PC-3 (cell line): ENCODE data around the gene TRABD2A. TPM values are rescaled to one million over a fixed set of nuclear protein-coding genes. Genes with fewer than 3 reads are reported as not detected.

ENCODE experiments used
- ATAC-seq: fragments of 200-7000 bp; cut with Tn5 transposase; 2 replicates; pipeline ENCODE4 v1.9.1; 2020; ENCODE audit warnings: mild to moderate bottlenecking, moderate library complexity
- BruUV-seq: library from RNA; stranded (reverse); fragments of 400-500 nt; replicated peaks from 2 replicates; lab custom pipeline; 2021; lab: Mats Ljungman, UMichigan
- CTCF ChIA-PET: fragments of 300-600 bp; sonication (Branson Sonifier 250); formaldehyde crosslinking; loops from one replicate; lab custom pipeline; 2022; ENCODE audit warnings: antibody characterized with exemption; lab: Charles Lee
- POLR2A ChIA-PET: fragments of 300-600 bp; sonication (Branson Sonifier 250); formaldehyde crosslinking; loops from one replicate; lab custom pipeline; 2022; ENCODE audit warnings: antibody characterized with exemption; ENCODE audit not compliant: unreplicated experiment; lab: Charles Lee
- DNase-seq: peaks from one replicate; pipeline ENCODE4 v3.0.0-alpha.2; 2015
- H2AFZ ChIP-seq: fragments of 300-600 bp; sonication (generic); 2 replicates; pipeline ENCODE4 v1.6.0; 2016; ENCODE audit warnings: antibody characterized with exemption, low read length
- H3F3A ChIP-seq: fragments of 300-600 bp; sonication (generic); one replicate; pipeline ENCODE4 v1.6.0; 2017; ENCODE audit warnings: antibody characterized with exemption, low read length, control low read depth, mild to moderate bottlenecking; ENCODE audit not compliant: unreplicated experiment
- H3K27ac ChIP-seq: fragments of 300-600 bp; sonication (generic); 2 replicates; pipeline ENCODE4 v1.5.1; 2016; ENCODE audit warnings: mild to moderate bottlenecking, low read length
- H3K27me3 ChIP-seq: fragments of 300-600 bp; sonication (generic); 2 replicates; pipeline ENCODE4 v1.6.1; 2016; ENCODE audit warnings: low read length, mixed read lengths
- H3K36me3 ChIP-seq: fragments of 300-600 bp; sonication (generic); 2 replicates; pipeline ENCODE4 v1.6.1; 2016; ENCODE audit warnings: low read depth, mixed run types, low read length, mixed read lengths
- H3K4me1 ChIP-seq: fragments of 300-600 bp; sonication (generic); 2 replicates; pipeline ENCODE4 v1.5.1; 2016; ENCODE audit warnings: low read length; ENCODE audit not compliant: insufficient read depth
- H3K4me2 ChIP-seq: fragments of 300-600 bp; sonication (generic); 2 replicates; pipeline ENCODE4 v1.6.0; 2016; ENCODE audit warnings: low read length
- H3K4me3 ChIP-seq: fragments of 300-600 bp; sonication (generic); 2 replicates; pipeline ENCODE4 v1.5.1; 2016; ENCODE audit warnings: mild to moderate bottlenecking, low read length, mixed read lengths
- H3K79me2 ChIP-seq: fragments of 300-600 bp; sonication (generic); 2 replicates; pipeline ENCODE4 v1.6.1; 2017; ENCODE audit warnings: low read length, mixed read lengths
- H3K9ac ChIP-seq: fragments of 300-600 bp; sonication (generic); 2 replicates; pipeline ENCODE4 v1.6.0; 2016; ENCODE audit warnings: mild to moderate bottlenecking, low read length
- H3K9me2 ChIP-seq: fragments of 300-600 bp; sonication (generic); replicated peaks from 2 replicates; pipeline ENCODE4 v1.6.1; 2016; ENCODE audit warnings: mixed run types, low read length, mixed read lengths
- H3K9me3 ChIP-seq: fragments of 300-600 bp; sonication (generic); 2 replicates; pipeline ENCODE4 v1.6.1; 2016; ENCODE audit warnings: low read length, mixed read lengths
- H4K20me1 ChIP-seq: fragments of 300-600 bp; sonication (generic); 2 replicates; pipeline ENCODE4 v1.6.1; 2016; ENCODE audit warnings: low read length, mixed read lengths
- EZH2 ChIP-seq: fragments of 300-600 bp; sonication (generic); IDR thresholded peaks from one replicate; pipeline ENCODE4 v1.6.1; 2017; ENCODE audit warnings: antibody characterized with exemption, mild to moderate bottlenecking, low read length; ENCODE audit not compliant: unreplicated experiment
- EZH2phosphoT487 ChIP-seq: fragments of 300-600 bp; sonication (generic); IDR thresholded peaks from 2 replicates; pipeline ENCODE4 v1.6.1; 2018; ENCODE audit warnings: mild to moderate bottlenecking, antibody characterized with exemption, low read length, borderline replicate concordance
- intact Hi-C: fragments of 100-400 bp; cut with micrococcal nuclease; formaldehyde crosslinking; loops from 2 replicates; pipeline ENCODE4 v1.9.0; 2023
- total RNA-seq: library from RNA; depleted of rRNA; stranded (reverse); fragments of >200 nt; gene quantifications from 2 replicates; pipeline ENCODE4 v1.2.3, GENCODE V29; 2014
- TF ChIP-seq, protein P1 (sequence below): fragments of 300-600 bp; sonication (generic); conservative IDR thresholded peaks from 2 replicates; pipeline ENCODE4 v1.5.1; 2017; ENCODE audit warnings: antibody characterized with exemption, low read depth, mild to moderate bottlenecking, low read length

The TRABD2A gene
- total RNA-seq, 1 experiment from 2014 or later = 2.0 TPM

DNA sequence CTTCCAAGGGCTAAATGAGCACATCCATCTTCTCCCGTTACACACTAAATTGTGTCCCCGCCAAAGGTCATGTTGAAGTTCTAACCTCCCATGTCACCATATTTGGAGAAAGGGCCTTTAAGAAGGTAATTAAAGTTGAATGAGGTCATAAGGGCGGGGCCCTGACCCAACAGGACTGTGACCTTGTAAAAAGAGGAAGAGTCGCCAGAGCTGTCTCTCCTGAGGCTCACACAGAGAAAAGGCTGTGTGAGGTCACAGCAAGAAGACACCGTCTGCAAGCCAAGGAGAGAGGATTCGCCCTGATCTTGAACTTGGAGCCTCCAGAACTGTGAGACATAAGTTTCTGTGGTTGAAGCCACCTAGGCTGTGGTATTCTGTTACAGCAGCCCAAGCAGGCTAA is 24.1 kb downstream of the TRABD2A start:
- H3K4me3 ChIP-seq = no peak overlapping the region
- no peak overlapping the region for H3K4me2 ChIP-seq
- no TSS peak for BruUV-seq
- DNase-seq (no peak), ATAC-seq (no peak)
- H3K36me3 ChIP-seq = no peaks in the 10 kb centered on the region
- TF ChIP-seq, protein P1, sequence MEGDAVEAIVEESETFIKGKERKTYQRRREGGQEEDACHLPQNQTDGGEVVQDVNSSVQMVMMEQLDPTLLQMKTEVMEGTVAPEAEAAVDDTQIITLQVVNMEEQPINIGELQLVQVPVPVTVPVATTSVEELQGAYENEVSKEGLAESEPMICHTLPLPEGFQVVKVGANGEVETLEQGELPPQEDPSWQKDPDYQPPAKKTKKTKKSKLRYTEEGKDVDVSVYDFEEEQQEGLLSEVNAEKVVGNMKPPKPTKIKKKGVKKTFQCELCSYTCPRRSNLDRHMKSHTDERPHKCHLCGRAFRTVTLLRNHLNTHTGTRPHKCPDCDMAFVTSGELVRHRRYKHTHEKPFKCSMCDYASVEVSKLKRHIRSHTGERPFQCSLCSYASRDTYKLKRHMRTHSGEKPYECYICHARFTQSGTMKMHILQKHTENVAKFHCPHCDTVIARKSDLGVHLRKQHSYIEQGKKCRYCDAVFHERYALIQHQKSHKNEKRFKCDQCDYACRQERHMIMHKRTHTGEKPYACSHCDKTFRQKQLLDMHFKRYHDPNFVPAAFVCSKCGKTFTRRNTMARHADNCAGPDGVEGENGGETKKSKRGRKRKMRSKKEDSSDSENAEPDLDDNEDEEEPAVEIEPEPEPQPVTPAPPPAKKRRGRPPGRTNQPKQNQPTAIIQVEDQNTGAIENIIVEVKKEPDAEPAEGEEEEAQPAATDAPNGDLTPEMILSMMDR = no peak
- no peak for TF ChIP-seq EZH2
- no peak for TF ChIP-seq EZH2phosphoT487
- H3K79me2 ChIP-seq = no peaks in the 10 kb centered on the region
- no peaks in the 10 kb centered on the region for H3K27me3 ChIP-seq
- H4K20me1 ChIP-seq = no peaks in the 10 kb centered on the region
- H3K27ac ChIP-seq = no peak overlapping the region
- POLR2A ChIA-PET = no interaction called here
- H3K4me1 ChIP-seq = no peaks in the 10 kb centered on the region
- H2AFZ ChIP-seq = no peak overlapping the region
- no peaks in the 10 kb centered on the region for H3K9me3 ChIP-seq
- no peaks in the 10 kb centered on the region for H3F3A ChIP-seq
- CTCF ChIA-PET = no interaction called here
- H3K9ac ChIP-seq = no peak overlapping the region
- no peaks in the 10 kb centered on the region for H3K9me2 ChIP-seq
- intact Hi-C loops = no loop called here

DNA sequence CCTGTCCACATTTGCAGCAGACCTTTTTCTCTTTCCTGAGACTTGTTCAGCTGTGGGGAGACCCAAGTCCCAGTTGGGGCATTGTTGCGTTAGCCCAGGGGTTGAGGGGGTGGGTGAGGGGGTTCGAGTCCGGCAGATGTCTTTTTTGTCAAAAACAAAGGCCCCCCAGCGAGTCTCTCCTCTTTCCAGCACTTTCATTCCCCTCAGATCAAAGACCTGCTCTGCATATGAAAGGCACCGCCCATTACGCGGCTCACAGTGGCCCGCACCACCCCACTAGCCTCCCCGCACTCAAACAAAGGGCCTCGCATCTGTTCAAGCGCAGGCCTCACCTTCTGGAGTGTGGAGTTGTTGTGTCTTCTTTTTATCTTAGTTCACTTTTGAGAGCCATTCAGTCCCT is 25.2 kb downstream of the TRABD2A start:
- ATAC-seq = no peak
- CTCF ChIA-PET = no interaction called here

DNA sequence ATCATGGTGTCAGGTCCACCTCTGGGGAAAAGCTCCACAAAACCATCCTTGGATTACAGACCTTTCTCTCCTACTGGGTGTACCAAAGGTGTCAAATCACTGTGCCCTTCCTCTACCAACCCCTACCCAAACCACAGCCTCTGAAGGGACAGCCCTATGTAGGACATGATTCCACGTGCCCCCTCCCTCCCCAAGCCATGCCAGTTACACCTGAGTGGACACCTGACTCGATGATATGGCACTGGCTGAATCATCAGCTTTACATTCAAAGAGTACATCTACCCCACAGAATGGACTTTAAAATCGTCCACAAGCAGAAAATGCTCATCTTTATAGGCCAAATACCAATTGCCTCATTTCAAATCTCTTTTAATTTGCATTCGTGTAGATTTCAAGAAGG is 26.0 kb downstream of the TRABD2A start:
- ATAC-seq (no peak), DNase-seq (no peak)
- Histone ChIP-seq H3K4me1 (peaks cover 8% of the 10 kb centered on the region), H3K4me2 (no peak overlapping the region), H3K9me3 (no peaks in the 10 kb centered on the region), H3K9me2 (no peaks in the 10 kb centered on the region), H3K27ac (no peak overlapping the region), H3F3A (no peaks in the 10 kb centered on the region), H3K27me3 (no peaks in the 10 kb centered on the region), H3K79me2 (no peaks in the 10 kb centered on the region), H2AFZ (no peak overlapping the region), H3K36me3 (no peaks in the 10 kb centered on the region), H3K9ac (no peak overlapping the region), H3K4me3 (no peak overlapping the region), H4K20me1 (no peaks in the 10 kb centered on the region)
- ChIA-PET POLR2A (no interaction called here), CTCF (no interaction called here)
- no TSS peak for BruUV-seq
- intact Hi-C loops = no loop called here
- no peak for TF ChIP-seq EZH2phosphoT487
- no peak for TF ChIP-seq EZH2
- TF ChIP-seq, protein P1 = no peak

More for the DNA sequence above, 25.2 kb downstream of the TRABD2A start:
- Histone ChIP-seq H3K9me2 (no peaks in the 10 kb centered on the region), H3K9me3 (no peaks in the 10 kb centered on the region), H3K9ac (no peak overlapping the region), H3K4me3 (no peak overlapping the region), H4K20me1 (no peaks in the 10 kb centered on the region), H3F3A (no peaks in the 10 kb centered on the region), H3K36me3 (no peaks in the 10 kb centered on the region), H3K79me2 (no peaks in the 10 kb centered on the region), H3K27ac (no peak overlapping the region), H3K27me3 (no peaks in the 10 kb centered on the region), H3K4me2 (no peak overlapping the region), H2AFZ (no peak overlapping the region), H3K4me1 (no peaks in the 10 kb centered on the region)
- DNase-seq = no peak
- POLR2A ChIA-PET = no interaction called here
- intact Hi-C loops = no loop called here
- BruUV-seq = no TSS peak
- TF ChIP-seq EZH2 (no peak), EZH2phosphoT487 (no peak)
- TF ChIP-seq, protein P1 = no peak
